ENCODE results near the gene PCDHGA6.
"Not testable (repeated sequence)": the region's sequence is repeated elsewhere in the genome, so short reads cannot be mapped to it uniquely, and the experiment has no call there.

DNA sequence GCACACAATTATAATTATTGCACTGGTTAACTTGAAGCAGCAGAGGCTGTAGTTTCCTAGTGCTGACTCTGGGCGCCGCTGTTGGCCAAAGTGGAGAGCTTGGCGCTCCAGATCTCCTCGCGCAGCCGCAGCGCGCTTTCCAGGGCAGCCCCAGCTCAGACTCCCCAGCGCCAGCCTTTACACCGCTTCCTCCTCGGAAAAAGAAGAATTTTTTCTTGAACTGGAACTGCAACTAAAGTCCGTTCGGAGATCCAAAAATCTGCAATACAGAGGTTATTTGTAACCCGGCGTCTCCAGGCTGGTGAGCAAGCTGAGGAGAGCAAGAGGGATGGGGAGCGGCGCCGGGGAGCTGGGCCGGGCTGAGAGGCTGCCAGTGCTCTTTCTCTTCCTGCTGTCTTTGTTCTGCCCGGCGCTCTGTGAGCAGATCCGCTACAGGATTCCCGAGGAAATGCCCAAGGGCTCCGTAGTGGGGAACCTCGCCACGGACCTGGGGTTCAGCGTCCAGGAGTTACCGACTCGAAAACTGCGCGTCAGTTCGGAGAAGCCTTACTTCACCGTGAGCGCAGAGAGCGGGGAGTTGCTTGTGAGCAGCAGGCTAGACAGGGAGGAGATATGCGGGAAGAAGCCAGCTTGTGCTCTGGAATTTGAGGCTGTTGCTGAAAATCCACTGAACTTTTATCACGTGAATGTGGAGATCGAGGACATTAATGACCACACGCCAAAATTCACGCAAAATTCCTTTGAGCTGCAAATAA lies 14.0 kb downstream of the PCDHGA6 start, which contains the start of gene PCDHGB4:
- TF ChIP-seq, protein P1, sequence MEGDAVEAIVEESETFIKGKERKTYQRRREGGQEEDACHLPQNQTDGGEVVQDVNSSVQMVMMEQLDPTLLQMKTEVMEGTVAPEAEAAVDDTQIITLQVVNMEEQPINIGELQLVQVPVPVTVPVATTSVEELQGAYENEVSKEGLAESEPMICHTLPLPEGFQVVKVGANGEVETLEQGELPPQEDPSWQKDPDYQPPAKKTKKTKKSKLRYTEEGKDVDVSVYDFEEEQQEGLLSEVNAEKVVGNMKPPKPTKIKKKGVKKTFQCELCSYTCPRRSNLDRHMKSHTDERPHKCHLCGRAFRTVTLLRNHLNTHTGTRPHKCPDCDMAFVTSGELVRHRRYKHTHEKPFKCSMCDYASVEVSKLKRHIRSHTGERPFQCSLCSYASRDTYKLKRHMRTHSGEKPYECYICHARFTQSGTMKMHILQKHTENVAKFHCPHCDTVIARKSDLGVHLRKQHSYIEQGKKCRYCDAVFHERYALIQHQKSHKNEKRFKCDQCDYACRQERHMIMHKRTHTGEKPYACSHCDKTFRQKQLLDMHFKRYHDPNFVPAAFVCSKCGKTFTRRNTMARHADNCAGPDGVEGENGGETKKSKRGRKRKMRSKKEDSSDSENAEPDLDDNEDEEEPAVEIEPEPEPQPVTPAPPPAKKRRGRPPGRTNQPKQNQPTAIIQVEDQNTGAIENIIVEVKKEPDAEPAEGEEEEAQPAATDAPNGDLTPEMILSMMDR (conservative IDR thresholded peaks at IDR 0.05 in 1 of 2, IDR thresholded peaks at IDR 0.05 in 1 of 2; ENCODE audit: low read depth in 1 of 2, low read length in 2 of 2), result peak; percentile 37 to 53
- not testable (repeated sequence) for TF ChIP-seq EZH2 (IDR thresholded peaks at IDR 0.05; ENCODE audit: low read length, missing control alignments)
